Measurements from ENCODE around the gene SORBS1.

- no peak for TF ChIP-seq CTCF (IDR thresholded peaks at IDR 0.05)
- no peak for TF ChIP-seq POLR2A (IDR thresholded peaks at IDR 0.05)
Observed at GRCh38 chr10:95526044-95526443, 35.1 kb downstream of the SORBS1 start.
